Upper lobe of left lung (tissue), 6 donors: ENCODE results near the gene RRAGA. TPM values are rescaled to one million over a fixed set of nuclear protein-coding genes. Genes with fewer than 3 reads are reported as not detected.
"Not testable (repeated sequence)": the region's sequence is repeated elsewhere in the genome, so short reads cannot be mapped to it uniquely, and the experiment has no call there.

Experiments
- ATAC-seq, 2 donors: fragments of 200-7000 bp; cut with Tn5 transposase; one replicate each; pipeline ENCODE4 v1.9.1; 2022; ENCODE audit warnings: mild to moderate bottlenecking in 2 of 2, moderate library complexity in 2 of 2; ENCODE audit not compliant: low FRiP score in 2 of 2
- DNase-seq, 2 donors: peaks; one replicate each; pipeline ENCODE4 v3.0.0-alpha.2; 2019 to 2020
- H3K27ac ChIP-seq, 4 donors: fragments of 200-600 bp; sonication (generic); one replicate each; pipeline ENCODE4 v1.5.1; 2016 to 2019
- H3K27me3 ChIP-seq, 4 donors: fragments of 200-600 bp; sonication (generic); one replicate each; pipeline ENCODE4 v1.5.1; 2017 to 2019
- H3K36me3 ChIP-seq, 4 donors: fragments of 200-600 bp; sonication (generic); one replicate each; pipeline ENCODE4 v1.5.1; 2016 to 2019
- H3K4me1 ChIP-seq, 4 donors: fragments of 200-600 bp; sonication (generic); one replicate each; pipeline ENCODE4 v1.5.1; 2018 to 2019
- H3K4me3 ChIP-seq, 4 donors: fragments of 200-600 bp; sonication (generic); one replicate each; pipeline ENCODE4 v1.5.1; 2017 to 2019; ENCODE audit warnings: mild to moderate bottlenecking in 2 of 4, moderate library complexity in 1 of 4
- H3K9me3 ChIP-seq, 4 donors: fragments of 200-600 bp; sonication (generic); one replicate each; pipeline ENCODE4 v1.5.1; 2018 to 2019
- EP300 ChIP-seq, 4 donors: sonication (generic); formaldehyde crosslinking; IDR thresholded peaks; one replicate each; pipeline ENCODE4 v1.5.1; 2017; ENCODE audit warnings: antibody characterized with exemption in 4 of 4, control low read depth in 2 of 4
- POLR2A ChIP-seq, 4 donors: fragments of 450-650 bp; IDR thresholded peaks; one replicate each; pipeline ENCODE4 v1.5.1; 2016 to 2017; ENCODE audit warnings: antibody characterized with exemption in 4 of 4, mild to moderate bottlenecking in 2 of 4
- POLR2AphosphoS5 ChIP-seq, 2 donors: sonication (generic); formaldehyde crosslinking; IDR thresholded peaks; one replicate each; pipeline ENCODE4 v1.5.1; 2017; ENCODE audit warnings: antibody characterized with exemption in 2 of 2
- WGBS, 2 donors: methylation state at CpG; one replicate each; pipeline ENCODE4 v1.1.5; 2017 to 2018; 5-methylcytosine and 5-hydroxymethylcytosine counted together
- total RNA-seq, 6 donors: library from RNA; depleted of rRNA in 4 of 6; stranded (reverse); fragments of >200 nt in 4 of 6; gene quantifications; one replicate each; pipeline versions ENCODE4 v1.1.0 to v1.2.1, GENCODE V29; 2016 to 2021
- TF ChIP-seq, protein P1 (sequence below), 6 experiments: fragments of 450-650 bp in 4 of 6; fragments of 200-600 bp in 2 of 6; sonication (generic) in 2 of 6; IDR thresholded peaks; one replicate each; pipeline ENCODE4 v1.5.1; 2016 to 2019; ENCODE audit warnings: antibody characterized with exemption in 6 of 6
- donor health status: DM: no; HTN: no; CAD: no; lungs with moderate emphysema.
- donor health status: DM: no; HTN: yes; CAD: no; lungs with severe emphysema.

RRAGA gene
- total RNA-seq, 6 donors from 2014 or later = 31.4 to 76.0 (median 48.5) TPM

GRCh38 chr9:19020886-19021455 is 28.3 kb upstream of the RRAGA start:
- DNase-seq = no peak
- ATAC-seq = no peak
- WGBS, 2 donors = 64 to 70% methylated on average over 3 of the region's 3 CpGs
- Histone ChIP-seq H3K4me1 (no peaks in the 10 kb centered on the region), H3K27me3 (no peaks in the 10 kb centered on the region), H3K9me3 (no peaks in the 10 kb centered on the region), H3K27ac (no peak overlapping the region), H3K36me3 (no peaks in the 10 kb centered on the region), H3K4me3 (no peak overlapping the region)
- TF ChIP-seq POLR2AphosphoS5 (IDR thresholded peaks at IDR 0.05) = no peak
- no peak for TF ChIP-seq POLR2A (IDR thresholded peaks at IDR 0.05)
- no peak for TF ChIP-seq EP300 (IDR thresholded peaks at IDR 0.05)
- TF ChIP-seq, protein P1, sequence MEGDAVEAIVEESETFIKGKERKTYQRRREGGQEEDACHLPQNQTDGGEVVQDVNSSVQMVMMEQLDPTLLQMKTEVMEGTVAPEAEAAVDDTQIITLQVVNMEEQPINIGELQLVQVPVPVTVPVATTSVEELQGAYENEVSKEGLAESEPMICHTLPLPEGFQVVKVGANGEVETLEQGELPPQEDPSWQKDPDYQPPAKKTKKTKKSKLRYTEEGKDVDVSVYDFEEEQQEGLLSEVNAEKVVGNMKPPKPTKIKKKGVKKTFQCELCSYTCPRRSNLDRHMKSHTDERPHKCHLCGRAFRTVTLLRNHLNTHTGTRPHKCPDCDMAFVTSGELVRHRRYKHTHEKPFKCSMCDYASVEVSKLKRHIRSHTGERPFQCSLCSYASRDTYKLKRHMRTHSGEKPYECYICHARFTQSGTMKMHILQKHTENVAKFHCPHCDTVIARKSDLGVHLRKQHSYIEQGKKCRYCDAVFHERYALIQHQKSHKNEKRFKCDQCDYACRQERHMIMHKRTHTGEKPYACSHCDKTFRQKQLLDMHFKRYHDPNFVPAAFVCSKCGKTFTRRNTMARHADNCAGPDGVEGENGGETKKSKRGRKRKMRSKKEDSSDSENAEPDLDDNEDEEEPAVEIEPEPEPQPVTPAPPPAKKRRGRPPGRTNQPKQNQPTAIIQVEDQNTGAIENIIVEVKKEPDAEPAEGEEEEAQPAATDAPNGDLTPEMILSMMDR (IDR thresholded peaks at IDR 0.05) = no peak

DNA sequence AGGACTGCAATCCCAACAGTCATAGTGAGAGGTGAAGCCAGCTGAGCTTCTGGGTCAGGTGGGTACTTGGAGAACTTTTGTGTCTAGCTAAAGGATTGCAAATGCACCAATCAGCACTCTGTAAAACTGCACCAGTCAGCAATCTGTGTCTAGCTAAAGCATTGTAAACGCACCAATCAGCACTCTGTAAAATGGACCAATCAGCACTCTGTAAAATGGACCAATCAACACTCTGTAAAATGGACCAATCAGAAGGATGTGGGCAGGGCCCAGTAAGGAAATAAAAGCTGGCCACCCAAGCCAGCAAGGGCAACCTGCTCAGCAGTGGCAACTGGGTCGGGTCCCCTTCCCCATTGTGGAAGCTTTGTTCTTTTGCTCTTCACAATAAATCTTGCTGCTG is 27.6 kb upstream of the RRAGA start:
- not testable (repeated sequence) for ATAC-seq, H3K4me3 ChIP-seq, H3K9me3 ChIP-seq, H3K36me3 ChIP-seq, H3K4me1 ChIP-seq, H3K27me3 ChIP-seq, H3K27ac ChIP-seq, DNase-seq
- 91 to 94% methylated on average over 2 of the region's 2 CpGs for WGBS, 2 donors

- DNase-seq (no peak), ATAC-seq (no peak)
- Histone ChIP-seq H3K27me3 (no peaks in the 10 kb centered on the region), H3K9me3 (no peaks in the 10 kb centered on the region), H3K4me1 (no peaks in the 10 kb centered on the region), H3K4me3 (no peak overlapping the region), H3K27ac (no peak overlapping the region), H3K36me3 (no peaks in the 10 kb centered on the region)
- TF ChIP-seq, protein P1 (IDR thresholded peaks at IDR 0.05) = no peak
- TF ChIP-seq POLR2AphosphoS5 (IDR thresholded peaks at IDR 0.05) (no peak), EP300 (IDR thresholded peaks at IDR 0.05) (no peak), POLR2A (IDR thresholded peaks at IDR 0.05) (no peak)
- WGBS, 2 donors = 93 to 96% methylated on average over 2 of the region's 2 CpGs
Observed at GRCh38 chr9:19022206-19022605, 27.0 kb upstream of the RRAGA start.

- Histone ChIP-seq H3K36me3 (no peaks in the 10 kb centered on the region), H3K4me1 (no peaks in the 10 kb centered on the region), H3K9me3 (no peaks in the 10 kb centered on the region), H3K4me3 (no peak overlapping the region), H3K27ac (no peak overlapping the region), H3K27me3 (no peaks in the 10 kb centered on the region)
- no peak for ATAC-seq
- TF ChIP-seq POLR2A (IDR thresholded peaks at IDR 0.05) = no peak
- no peak for TF ChIP-seq EP300 (IDR thresholded peaks at IDR 0.05)
- no peak for TF ChIP-seq POLR2AphosphoS5 (IDR thresholded peaks at IDR 0.05)
- TF ChIP-seq, protein P1 (IDR thresholded peaks at IDR 0.05) = no peak
- WGBS, 2 donors = 58 to 59% methylated on average over 5 of the region's 5 CpGs
- no peak for DNase-seq
Observed at GRCh38 chr9:19023078-19023477, 26.1 kb upstream of the RRAGA start.

GRCh38 chr9:19026375-19026774 is 22.9 kb upstream of the RRAGA start:
- H3K27me3 ChIP-seq = no peaks in the 10 kb centered on the region

More at GRCh38 chr9:19026375-19026774, 22.9 kb upstream of the RRAGA start:
- Histone ChIP-seq H3K4me1 (peaks cover 0 to 6% (median 0%) of the 10 kb centered on the region in 4 donors), H3K4me3 (no peak overlapping the region), H3K27ac (no peak overlapping the region), H3K36me3 (no peaks in the 10 kb centered on the region), H3K9me3 (no peaks in the 10 kb centered on the region)
- 77 to 83% methylated on average over 6 of the region's 6 CpGs for WGBS, 2 donors
- ATAC-seq = no peak
- TF ChIP-seq POLR2AphosphoS5 (IDR thresholded peaks at IDR 0.05) = no peak
- TF ChIP-seq, protein P1 (IDR thresholded peaks at IDR 0.05) = no peak
- no peak for TF ChIP-seq EP300 (IDR thresholded peaks at IDR 0.05)
- TF ChIP-seq POLR2A (IDR thresholded peaks at IDR 0.05) = no peak
- DNase-seq = no peak
